ENCODE data around the gene HOXD10. TPM values are rescaled to one million over a fixed set of nuclear protein-coding genes. Genes with fewer than 3 reads are reported as not detected.

Gene HOXD10
- total RNA-seq, 4 donors from 2014 or later: 0.56 to 0.59 TPM; not detected in 2

DNA sequence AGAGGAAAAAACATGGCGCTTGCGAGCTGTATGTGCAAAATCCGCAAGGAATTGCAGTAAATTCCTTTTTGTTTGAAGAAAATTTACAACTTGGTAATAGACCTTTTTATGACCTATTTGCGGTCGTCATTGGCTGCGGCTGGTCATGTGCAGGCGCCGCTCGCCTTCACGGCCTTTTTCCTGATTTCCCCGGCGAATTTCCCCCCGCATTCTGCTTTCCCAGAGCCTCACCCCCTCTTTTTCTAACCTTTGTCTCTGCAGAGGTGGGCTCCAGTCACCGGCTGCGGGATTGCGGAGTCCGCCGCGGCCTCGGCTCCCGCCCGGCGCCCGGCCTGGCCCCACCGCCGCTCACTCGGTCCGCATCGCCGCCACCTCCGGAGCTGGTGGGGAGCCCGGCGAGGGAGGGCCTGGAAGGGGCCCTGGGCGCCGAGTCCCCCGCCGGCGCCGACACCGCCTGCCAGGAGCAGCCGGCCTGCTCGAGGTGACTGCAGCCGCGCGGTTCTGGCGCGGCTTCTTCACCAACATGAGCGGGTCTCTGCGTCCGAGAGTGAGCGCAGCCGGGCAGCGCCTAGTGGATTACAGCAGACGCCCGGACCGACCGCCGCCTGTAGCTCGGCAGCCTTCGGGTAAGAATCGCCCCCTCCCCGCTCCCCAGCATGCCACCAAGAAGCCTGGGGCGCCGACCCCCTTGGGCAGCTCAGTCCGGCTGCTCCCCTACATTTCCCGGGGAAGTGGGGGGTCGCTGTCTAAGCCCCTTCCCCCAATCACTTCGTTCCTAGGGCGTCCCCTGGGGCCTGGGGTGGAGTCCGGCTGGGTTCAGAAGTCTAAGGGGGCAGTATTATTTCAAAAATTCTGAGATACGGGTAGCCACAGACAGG, 20.0 kb downstream of the HOXD10 start:
- Histone ChIP-seq H3K4me1 (peaks cover 62% of the 10 kb centered on the region), H3K4me3 (peak overlapping the region; percentile 61), H3K36me3 (no peaks in the 10 kb centered on the region), H3K27ac (peak overlapping the region; percentile 87), H3K9me3 (no peaks in the 10 kb centered on the region), H3K27me3 (peaks cover 94% of the 10 kb centered on the region)
- 5% methylated on average over 35 of the region's 71 CpGs for WGBS
- no peak for TF ChIP-seq POLR2A (IDR thresholded peaks at IDR 0.05)
- peak in 1 of 3 donors; percentile 4 for TF ChIP-seq POLR2AphosphoS5 (IDR thresholded peaks at IDR 0.05)
- TF ChIP-seq, protein P1, sequence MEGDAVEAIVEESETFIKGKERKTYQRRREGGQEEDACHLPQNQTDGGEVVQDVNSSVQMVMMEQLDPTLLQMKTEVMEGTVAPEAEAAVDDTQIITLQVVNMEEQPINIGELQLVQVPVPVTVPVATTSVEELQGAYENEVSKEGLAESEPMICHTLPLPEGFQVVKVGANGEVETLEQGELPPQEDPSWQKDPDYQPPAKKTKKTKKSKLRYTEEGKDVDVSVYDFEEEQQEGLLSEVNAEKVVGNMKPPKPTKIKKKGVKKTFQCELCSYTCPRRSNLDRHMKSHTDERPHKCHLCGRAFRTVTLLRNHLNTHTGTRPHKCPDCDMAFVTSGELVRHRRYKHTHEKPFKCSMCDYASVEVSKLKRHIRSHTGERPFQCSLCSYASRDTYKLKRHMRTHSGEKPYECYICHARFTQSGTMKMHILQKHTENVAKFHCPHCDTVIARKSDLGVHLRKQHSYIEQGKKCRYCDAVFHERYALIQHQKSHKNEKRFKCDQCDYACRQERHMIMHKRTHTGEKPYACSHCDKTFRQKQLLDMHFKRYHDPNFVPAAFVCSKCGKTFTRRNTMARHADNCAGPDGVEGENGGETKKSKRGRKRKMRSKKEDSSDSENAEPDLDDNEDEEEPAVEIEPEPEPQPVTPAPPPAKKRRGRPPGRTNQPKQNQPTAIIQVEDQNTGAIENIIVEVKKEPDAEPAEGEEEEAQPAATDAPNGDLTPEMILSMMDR (IDR thresholded peaks at IDR 0.05): no peak
- peak in 1 of 2 donors; percentile 81 for DNase-seq (ENCODE audit: low spot score in 2 of 2)

DNA sequence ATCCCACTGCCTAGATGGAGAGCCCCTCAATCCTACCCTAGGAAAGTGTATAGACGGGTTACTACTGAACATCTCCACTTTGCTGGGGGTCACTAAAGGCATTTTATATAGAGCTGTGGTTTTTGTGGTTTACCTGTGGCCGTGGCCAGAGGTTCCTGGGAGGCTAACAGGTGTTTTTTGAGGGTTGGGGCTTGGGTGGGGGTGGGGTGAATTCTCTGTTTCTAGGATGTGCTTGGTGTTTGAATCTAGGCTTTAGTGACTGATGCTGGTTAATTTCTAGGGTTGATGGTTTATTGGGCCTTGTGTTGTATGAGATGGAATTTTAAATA, 20.6 kb downstream of the HOXD10 start:
- H3K4me1 ChIP-seq: peaks cover 60% of the 10 kb centered on the region
- TF ChIP-seq EP300 (IDR thresholded peaks at IDR 0.05) (no peak), POLR2A (IDR thresholded peaks at IDR 0.05) (no peak), POLR2AphosphoS5 (IDR thresholded peaks at IDR 0.05) (no peak)
- TF ChIP-seq, protein P1 (IDR thresholded peaks at IDR 0.05): no peak
- whole genome bisulfite sequencing: 21% methylated on average over 2 of the region's 2 CpGs
- peaks cover 89% of the 10 kb centered on the region for H3K27me3 ChIP-seq
- no peaks in the 10 kb centered on the region for H3K9me3 ChIP-seq
- no peaks in the 10 kb centered on the region for H3K36me3 ChIP-seq
- peak overlapping the region; percentile 87 for H3K27ac ChIP-seq
- no peak for DNase-seq (ENCODE audit: low spot score in 2 of 2)
- peak overlapping the region; percentile 61 for H3K4me3 ChIP-seq

DNA sequence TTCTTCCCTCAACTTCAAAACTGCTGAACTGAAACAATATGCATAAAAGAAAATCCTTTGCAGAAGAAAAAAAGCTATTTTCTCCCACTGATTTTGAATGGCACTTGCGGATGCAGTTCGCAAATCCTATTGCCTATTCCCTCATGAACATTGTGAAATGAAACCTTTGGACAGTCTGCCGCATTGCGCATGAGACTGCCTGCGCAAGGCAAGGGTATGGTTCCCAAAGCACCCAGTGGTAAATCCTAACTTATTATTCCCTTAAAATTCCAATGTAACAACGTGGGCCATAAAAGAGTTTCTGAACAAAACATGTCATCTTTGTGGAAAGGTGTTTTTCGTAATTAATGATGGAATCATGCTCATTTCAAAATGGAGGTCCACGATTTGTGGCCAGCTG, 21.3 kb downstream of the HOXD10 start:
- no peak for DNase-seq (ENCODE audit: low spot score in 2 of 2)
- WGBS: 60% methylated on average over 8 of the region's 8 CpGs
- no peak for TF ChIP-seq EP300 (IDR thresholded peaks at IDR 0.05)
- no peak for TF ChIP-seq POLR2A (IDR thresholded peaks at IDR 0.05)
- Histone ChIP-seq H3K4me3 (peak overlapping the region; percentile 61), H3K4me1 (peaks cover 53% of the 10 kb centered on the region), H3K36me3 (no peaks in the 10 kb centered on the region), H3K27me3 (peaks cover 89% of the 10 kb centered on the region), H3K27ac (peak overlapping the region; percentile 78), H3K9me3 (no peaks in the 10 kb centered on the region)

DNA sequence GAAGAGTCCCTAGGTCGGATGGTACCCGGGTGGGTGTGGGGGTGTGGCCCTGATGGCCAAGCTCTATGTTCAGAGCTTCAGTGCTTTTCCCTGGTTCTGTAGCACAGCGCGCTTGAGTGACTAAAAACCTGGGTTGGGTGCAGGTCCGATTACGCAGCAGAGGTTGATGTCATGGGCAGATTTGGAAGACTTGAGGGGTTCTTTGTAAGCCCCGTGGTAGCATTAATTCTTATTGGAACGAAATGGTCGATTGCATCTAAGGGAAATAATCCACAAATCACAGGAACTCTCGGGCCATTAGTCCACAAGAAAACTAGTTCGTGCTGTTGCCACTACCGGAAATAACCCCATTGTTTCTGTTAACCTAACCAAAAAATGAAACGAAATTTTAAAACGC, 21.9 kb downstream of the HOXD10 start:
- WGBS: 36% methylated on average over 14 of the region's 14 CpGs

GRCh38 chr2:176138923-176139660, 22.5 kb downstream of the HOXD10 start:
- TF ChIP-seq POLR2A (IDR thresholded peaks at IDR 0.05) (no peak), EP300 (IDR thresholded peaks at IDR 0.05) (no peak), POLR2AphosphoS5 (IDR thresholded peaks at IDR 0.05) (no peak)
- TF ChIP-seq, protein P1 (IDR thresholded peaks at IDR 0.05): no peak
- Histone ChIP-seq H3K27me3 (peaks cover 89% of the 10 kb centered on the region), H3K4me3 (peak overlapping the region; percentile 61), H3K27ac (peak overlapping the region; percentile 78), H3K36me3 (no peaks in the 10 kb centered on the region), H3K9me3 (no peaks in the 10 kb centered on the region), H3K4me1 (peaks cover 50% of the 10 kb centered on the region)
- peak; percentile 56 to 68 for DNase-seq (ENCODE audit: low spot score in 2 of 2)
- WGBS: 47% methylated on average over 28 of the region's 28 CpGs

More for the DNA sequence above, 21.9 kb downstream of the HOXD10 start:
- H3K9me3 ChIP-seq: no peaks in the 10 kb centered on the region
- TF ChIP-seq EP300 (IDR thresholded peaks at IDR 0.05): no peak
- TF ChIP-seq, protein P1 (IDR thresholded peaks at IDR 0.05): no peak
- no peak for TF ChIP-seq POLR2AphosphoS5 (IDR thresholded peaks at IDR 0.05)
- TF ChIP-seq POLR2A (IDR thresholded peaks at IDR 0.05): no peak
- peak overlapping the region; percentile 78 for H3K27ac ChIP-seq
- H3K4me1 ChIP-seq: peaks cover 50% of the 10 kb centered on the region
- peak overlapping the region; percentile 61 for H3K4me3 ChIP-seq
- peak; percentile 61 to 69 for DNase-seq (ENCODE audit: low spot score in 2 of 2)
- H3K36me3 ChIP-seq: no peaks in the 10 kb centered on the region
- H3K27me3 ChIP-seq: peaks cover 89% of the 10 kb centered on the region

All from suprapubic skin (tissue), 4 donors.